Measurements from ENCODE around the gene MAL. TPM values are rescaled to one million over a fixed set of nuclear protein-coding genes. Genes with fewer than 3 reads are reported as not detected.

Gene MAL
- total RNA-seq, 1 experiment from 2014 or later: 1.6 TPM

DNA sequence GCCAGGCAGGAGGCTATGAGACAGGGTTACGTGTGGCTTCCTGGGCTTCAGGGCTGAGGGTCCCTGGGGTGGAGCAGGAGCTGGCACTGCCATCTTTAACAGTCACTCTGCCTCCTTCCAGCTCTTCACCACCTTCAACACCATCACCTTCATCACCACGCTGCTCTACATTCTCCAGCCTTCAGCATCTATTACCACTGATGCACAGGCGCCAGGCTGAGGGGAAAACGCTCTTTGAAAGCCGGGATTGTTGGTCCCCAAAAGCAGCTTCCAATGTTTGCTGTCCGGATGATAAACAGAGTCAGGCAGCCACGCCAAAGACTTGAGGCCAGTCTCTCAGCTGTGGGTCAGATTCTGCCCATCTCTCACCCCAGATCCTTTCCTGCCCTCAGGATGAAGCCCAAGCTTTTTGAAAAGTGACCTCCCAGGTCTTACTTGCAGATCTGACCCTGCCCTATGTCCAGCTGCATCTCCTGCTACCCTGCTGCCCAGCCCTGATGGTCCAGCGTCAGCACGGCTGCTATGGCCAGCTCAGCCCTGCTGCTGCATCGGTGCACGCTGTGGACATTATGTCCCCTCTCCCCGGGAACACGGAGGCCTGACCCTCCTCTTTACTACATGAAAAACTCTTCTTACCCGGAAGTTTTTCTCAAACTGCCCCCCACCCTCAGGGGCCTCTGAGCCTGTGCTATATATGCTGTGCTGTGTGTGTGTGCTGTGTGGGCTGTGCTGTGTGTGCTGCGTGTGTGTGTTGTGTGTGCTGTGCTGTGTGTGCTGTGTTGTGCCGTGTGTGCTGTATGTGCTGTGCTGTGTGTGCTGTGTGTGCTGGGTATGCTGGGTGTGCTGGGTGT is 31.2 kb upstream of the MAL start:
- Histone ChIP-seq H3K27me3 (ENCODE audit: low read length) (peaks cover 42% of the 10 kb centered on the region), H2AFZ (ENCODE audit: low read length) (no peak overlapping the region), H3K4me1 (ENCODE audit: insufficient read depth, low read length) (no peaks in the 10 kb centered on the region), H3K9me2 (replicated peaks; ENCODE audit: low read length) (no peaks in the 10 kb centered on the region), H3K27ac (ENCODE audit: low read length) (no peak overlapping the region), H4K20me1 (ENCODE audit: low read length) (no peaks in the 10 kb centered on the region), H3K4me2 (ENCODE audit: low read length) (no peak overlapping the region), H3K79me2 (ENCODE audit: low read length) (no peaks in the 10 kb centered on the region), H3K36me3 (ENCODE audit: low read depth, low read length) (no peaks in the 10 kb centered on the region), H3K9me3 (ENCODE audit: low read length) (no peaks in the 10 kb centered on the region), H3F3A (ENCODE audit: low read length, unreplicated experiment) (no peaks in the 10 kb centered on the region), H3K9ac (ENCODE audit: low read length) (no peak overlapping the region), H3K4me3 (ENCODE audit: low read length) (no peak overlapping the region)
- TF ChIP-seq EZH2 (IDR thresholded peaks at IDR 0.05; ENCODE audit: low read length, unreplicated experiment): no peak
- ATAC-seq (no peak), DNase-seq (no peak)
- BruUV-seq (replicated peaks): no TSS peak
- ChIA-PET POLR2A (ENCODE audit: unreplicated experiment) (no interaction called here), CTCF (no interaction called here)
- intact Hi-C loops (cut with micrococcal nuclease): no loop called here

DNA sequence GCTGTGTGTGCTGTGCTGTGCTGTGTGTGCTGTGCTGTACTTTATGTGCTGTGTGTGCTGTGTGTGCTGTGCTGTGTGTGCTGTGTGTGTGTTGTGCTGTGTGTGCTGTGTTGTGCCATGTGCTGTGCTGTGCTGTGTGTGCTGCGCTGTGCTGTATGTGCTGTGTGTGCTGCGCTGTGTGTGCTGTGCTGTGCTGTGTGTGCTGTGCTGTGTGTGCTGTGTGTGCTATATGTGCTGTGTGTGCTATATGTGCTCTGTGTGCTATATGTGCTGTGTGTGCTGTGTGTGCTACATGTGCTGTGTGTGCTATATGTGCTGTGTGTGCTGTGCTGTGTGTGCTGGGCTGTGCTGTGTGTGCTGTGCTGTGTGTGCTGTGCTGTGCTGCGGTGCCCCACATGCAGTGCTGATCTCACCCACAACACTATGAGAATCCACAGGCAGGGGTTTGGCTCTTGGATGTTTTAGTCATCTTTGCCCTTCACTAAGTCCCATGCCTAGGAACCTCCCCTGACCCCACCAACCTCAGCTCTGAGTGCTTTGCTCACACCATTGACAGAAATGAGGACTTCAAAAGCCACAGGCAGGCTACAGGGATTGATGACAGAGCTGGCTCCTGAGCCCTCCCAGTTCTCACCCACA is 30.5 kb upstream of the MAL start:
- ChIA-PET CTCF (no interaction called here), POLR2A (ENCODE audit: unreplicated experiment) (no interaction called here)
- TF ChIP-seq, protein P1, sequence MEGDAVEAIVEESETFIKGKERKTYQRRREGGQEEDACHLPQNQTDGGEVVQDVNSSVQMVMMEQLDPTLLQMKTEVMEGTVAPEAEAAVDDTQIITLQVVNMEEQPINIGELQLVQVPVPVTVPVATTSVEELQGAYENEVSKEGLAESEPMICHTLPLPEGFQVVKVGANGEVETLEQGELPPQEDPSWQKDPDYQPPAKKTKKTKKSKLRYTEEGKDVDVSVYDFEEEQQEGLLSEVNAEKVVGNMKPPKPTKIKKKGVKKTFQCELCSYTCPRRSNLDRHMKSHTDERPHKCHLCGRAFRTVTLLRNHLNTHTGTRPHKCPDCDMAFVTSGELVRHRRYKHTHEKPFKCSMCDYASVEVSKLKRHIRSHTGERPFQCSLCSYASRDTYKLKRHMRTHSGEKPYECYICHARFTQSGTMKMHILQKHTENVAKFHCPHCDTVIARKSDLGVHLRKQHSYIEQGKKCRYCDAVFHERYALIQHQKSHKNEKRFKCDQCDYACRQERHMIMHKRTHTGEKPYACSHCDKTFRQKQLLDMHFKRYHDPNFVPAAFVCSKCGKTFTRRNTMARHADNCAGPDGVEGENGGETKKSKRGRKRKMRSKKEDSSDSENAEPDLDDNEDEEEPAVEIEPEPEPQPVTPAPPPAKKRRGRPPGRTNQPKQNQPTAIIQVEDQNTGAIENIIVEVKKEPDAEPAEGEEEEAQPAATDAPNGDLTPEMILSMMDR (conservative IDR thresholded peaks at IDR 0.05; ENCODE audit: low read depth, low read length): no peak
- TF ChIP-seq EZH2phosphoT487 (IDR thresholded peaks at IDR 0.05; ENCODE audit: borderline replicate concordance, low read length) (no peak), EZH2 (IDR thresholded peaks at IDR 0.05; ENCODE audit: low read length, unreplicated experiment) (no peak)
- Histone ChIP-seq H3K9ac (ENCODE audit: low read length) (no peak overlapping the region), H3K9me3 (ENCODE audit: low read length) (no peaks in the 10 kb centered on the region), H3K4me1 (ENCODE audit: insufficient read depth, low read length) (no peaks in the 10 kb centered on the region), H3K79me2 (ENCODE audit: low read length) (no peaks in the 10 kb centered on the region), H3F3A (ENCODE audit: low read length, unreplicated experiment) (no peaks in the 10 kb centered on the region), H4K20me1 (ENCODE audit: low read length) (no peaks in the 10 kb centered on the region), H3K27me3 (ENCODE audit: low read length) (peaks cover 35% of the 10 kb centered on the region), H2AFZ (ENCODE audit: low read length) (no peak overlapping the region), H3K4me3 (ENCODE audit: low read length) (no peak overlapping the region), H3K36me3 (ENCODE audit: low read depth, low read length) (no peaks in the 10 kb centered on the region), H3K27ac (ENCODE audit: low read length) (no peak overlapping the region), H3K4me2 (ENCODE audit: low read length) (no peak overlapping the region), H3K9me2 (replicated peaks; ENCODE audit: low read length) (no peaks in the 10 kb centered on the region)
- no TSS peak for BruUV-seq (replicated peaks)
- intact Hi-C loops (cut with micrococcal nuclease): no loop called here
- ATAC-seq (no peak), DNase-seq (no peak)

DNA sequence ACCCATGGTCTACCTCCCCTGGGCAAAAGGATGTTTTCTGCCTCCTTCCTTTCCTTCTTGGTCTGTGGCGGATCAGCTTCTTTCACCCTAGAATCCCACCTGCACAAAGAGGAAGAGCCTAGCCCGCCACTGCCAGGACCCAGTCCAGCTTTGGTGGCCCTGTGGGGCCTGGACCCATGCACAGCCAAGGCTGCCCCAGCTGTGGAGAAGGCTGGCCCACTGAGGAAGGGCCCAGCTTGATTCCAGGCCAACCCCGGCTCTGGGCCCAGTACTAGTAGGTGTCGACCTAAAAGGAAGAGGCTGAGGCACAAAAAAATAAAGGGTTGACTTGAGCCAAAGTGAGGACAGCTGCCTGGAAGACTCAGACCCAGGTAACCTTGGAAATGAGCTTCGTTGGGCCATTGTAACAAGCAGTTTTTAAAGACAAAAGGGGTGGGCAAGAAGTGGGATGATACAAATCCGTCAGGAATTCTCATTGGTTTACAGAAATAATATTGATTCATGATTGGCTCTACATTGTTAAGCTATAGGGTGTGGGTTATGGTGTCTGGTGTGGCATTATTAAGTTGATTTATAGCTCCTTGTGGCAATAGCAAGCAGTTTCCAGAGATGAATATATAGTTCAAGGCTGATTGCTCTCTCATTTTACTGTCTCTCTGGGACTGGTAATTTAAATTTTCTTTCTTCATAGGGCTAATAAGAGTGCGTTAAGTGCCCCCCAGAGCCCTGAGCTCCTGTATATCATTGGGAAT is 29.8 kb upstream of the MAL start:
- Histone ChIP-seq H3K27ac (ENCODE audit: low read length) (no peak overlapping the region), H3K9me3 (ENCODE audit: low read length) (no peaks in the 10 kb centered on the region), H3K27me3 (ENCODE audit: low read length) (peaks cover 33% of the 10 kb centered on the region), H3K4me3 (ENCODE audit: low read length) (no peak overlapping the region), H3K4me1 (ENCODE audit: insufficient read depth, low read length) (no peaks in the 10 kb centered on the region), H4K20me1 (ENCODE audit: low read length) (no peaks in the 10 kb centered on the region), H3F3A (ENCODE audit: low read length, unreplicated experiment) (no peaks in the 10 kb centered on the region), H3K4me2 (ENCODE audit: low read length) (no peak overlapping the region), H3K9ac (ENCODE audit: low read length) (no peak overlapping the region), H2AFZ (ENCODE audit: low read length) (no peak overlapping the region), H3K79me2 (ENCODE audit: low read length) (no peaks in the 10 kb centered on the region), H3K9me2 (replicated peaks; ENCODE audit: low read length) (no peaks in the 10 kb centered on the region), H3K36me3 (ENCODE audit: low read depth, low read length) (no peaks in the 10 kb centered on the region)
- ChIA-PET POLR2A (ENCODE audit: unreplicated experiment) (interaction anchor here (0.6 kb wide), 1 partner anchor 33 kb away, joined by 4 read pairs; no protein-coding TSS in a partner anchor), CTCF (no interaction called here)
- no TSS peak for BruUV-seq (replicated peaks)
- TF ChIP-seq EZH2phosphoT487 (IDR thresholded peaks at IDR 0.05; ENCODE audit: borderline replicate concordance, low read length) (no peak), EZH2 (IDR thresholded peaks at IDR 0.05; ENCODE audit: low read length, unreplicated experiment) (no peak)
- TF ChIP-seq, protein P1 (conservative IDR thresholded peaks at IDR 0.05; ENCODE audit: low read depth, low read length): no peak
- intact Hi-C loops (cut with micrococcal nuclease): no loop called here
- no peak for DNase-seq
- no peak for ATAC-seq
